ENCODE results near the gene MCRS1. TPM values are rescaled to one million over a fixed set of nuclear protein-coding genes. Genes with fewer than 3 reads are reported as not detected.
A peak's percentile ranks its signal among the peaks of the same experiment; 100 is the strongest.

The MCRS1 gene
- total and polyA plus RNA-seq, 5 donors, result 72.3 to 115 (median 83.9) TPM

GRCh38 chr12:49564686-49565405 is 3.1 kb downstream of the MCRS1 start:
- Histone ChIP-seq H3K9me3 (ENCODE audit: control insufficient read depth, low read length) (no peaks in the 10 kb centered on the region), H3K27me3 (ENCODE audit: control insufficient read depth, insufficient read depth) (no peaks in the 10 kb centered on the region), H3K27ac (ENCODE audit: low read length) (peak overlapping the region; percentile 83), H3K4me3 (ENCODE audit: low read length) (no peak overlapping the region), H3K4me1 (ENCODE audit: control insufficient read depth, insufficient read depth, low read length) (peaks cover 8% of the 10 kb centered on the region)
- no peak for DNase-seq
- intact Hi-C loops (cut with DNase I), result no loop called here
- peak; percentile 43 to 68 for ATAC-seq
- WGBS, result 68% methylated on average over 8 of the region's 8 CpGs

- intact Hi-C loops (cut with DNase I), result no loop called here
- Histone ChIP-seq H3K9me3 (ENCODE audit: control insufficient read depth, low read length) (no peaks in the 10 kb centered on the region), H3K4me1 (ENCODE audit: control insufficient read depth, insufficient read depth, low read length) (peaks cover 8% of the 10 kb centered on the region), H3K4me3 (ENCODE audit: low read length) (no peak overlapping the region), H3K27me3 (ENCODE audit: control insufficient read depth, insufficient read depth) (no peaks in the 10 kb centered on the region), H3K27ac (ENCODE audit: low read length) (peak overlapping the region; percentile 53)
- ATAC-seq (no peak), DNase-seq (peak in 1 of 3 donors; percentile 27)
- WGBS, result 93% methylated on average over 14 of the region's 14 CpGs
Observed at GRCh38 chr12:49563951-49564685, 3.8 kb downstream of the MCRS1 start.

GRCh38 chr12:49562831-49563230 is 5.1 kb downstream of the MCRS1 start:
- DNase-seq (peak in 2 of 3 donors; percentile 28 to 30), ATAC-seq (no peak)
- Histone ChIP-seq H3K4me3 (ENCODE audit: low read length) (no peak overlapping the region), H3K9me3 (ENCODE audit: control insufficient read depth, low read length) (no peaks in the 10 kb centered on the region), H3K27ac (ENCODE audit: low read length) (no peak overlapping the region), H3K27me3 (ENCODE audit: control insufficient read depth, insufficient read depth) (no peaks in the 10 kb centered on the region), H3K4me1 (ENCODE audit: control insufficient read depth, insufficient read depth, low read length) (peaks cover 8% of the 10 kb centered on the region)
- WGBS, result 94% methylated on average over 6 of the region's 6 CpGs
- intact Hi-C loops (cut with DNase I), result no loop called here

GRCh38 chr12:49562233-49562632 is 5.7 kb downstream of the MCRS1 start:
- ATAC-seq, result no peak
- intact Hi-C loops (cut with DNase I), result no loop called here
- Histone ChIP-seq H3K4me3 (ENCODE audit: low read length) (no peak overlapping the region), H3K27ac (ENCODE audit: low read length) (no peak overlapping the region), H3K4me1 (ENCODE audit: control insufficient read depth, insufficient read depth, low read length) (peaks cover 8% of the 10 kb centered on the region), H3K9me3 (ENCODE audit: control insufficient read depth, low read length) (no peaks in the 10 kb centered on the region), H3K27me3 (ENCODE audit: control insufficient read depth, insufficient read depth) (no peaks in the 10 kb centered on the region)
- DNase-seq, result no peak
- 79% methylated on average over 6 of the region's 6 CpGs for WGBS

- H3K27me3 ChIP-seq (ENCODE audit: control insufficient read depth, insufficient read depth), result no peaks in the 10 kb centered on the region
- no peak overlapping the region for H3K4me3 ChIP-seq (ENCODE audit: low read length)
- intact Hi-C loops (cut with DNase I), result no loop called here
- ATAC-seq (no peak), DNase-seq (no peak)
- 76% methylated on average over 7 of the region's 7 CpGs for WGBS
- no peaks in the 10 kb centered on the region for H3K4me1 ChIP-seq (ENCODE audit: control insufficient read depth, insufficient read depth, low read length)
- H3K27ac ChIP-seq (ENCODE audit: low read length), result no peak overlapping the region
- no peaks in the 10 kb centered on the region for H3K9me3 ChIP-seq (ENCODE audit: control insufficient read depth, low read length)
Observed at GRCh38 chr12:49560695-49561094, 7.2 kb downstream of the MCRS1 start.

GRCh38 chr12:49559011-49559675 is 8.8 kb downstream of the MCRS1 start:
- H3K27me3 ChIP-seq (ENCODE audit: control insufficient read depth, insufficient read depth), result no peaks in the 10 kb centered on the region
- H3K27ac ChIP-seq (ENCODE audit: low read length), result no peak overlapping the region
- no peak overlapping the region for H3K4me3 ChIP-seq (ENCODE audit: low read length)
- intact Hi-C loops (cut with DNase I), result no loop called here
- H3K4me1 ChIP-seq (ENCODE audit: control insufficient read depth, insufficient read depth, low read length), result no peaks in the 10 kb centered on the region
- peak in 1 of 3 donors; percentile 35 for DNase-seq
- ATAC-seq, result no peak
- no peaks in the 10 kb centered on the region for H3K9me3 ChIP-seq (ENCODE audit: control insufficient read depth, low read length)
- 94% methylated on average over 17 of the region's 17 CpGs for WGBS

- no peak for ATAC-seq
- H3K27ac ChIP-seq (ENCODE audit: low read length), result no peak overlapping the region
- H3K9me3 ChIP-seq (ENCODE audit: control insufficient read depth, low read length), result no peaks in the 10 kb centered on the region
- WGBS, result 85% methylated on average over 13 of the region's 13 CpGs
- no peaks in the 10 kb centered on the region for H3K27me3 ChIP-seq (ENCODE audit: control insufficient read depth, insufficient read depth)
- no peak overlapping the region for H3K4me3 ChIP-seq (ENCODE audit: low read length)
- intact Hi-C loops (cut with DNase I), result no loop called here
- peak in 1 of 3 donors; percentile 48 for DNase-seq
- no peaks in the 10 kb centered on the region for H3K4me1 ChIP-seq (ENCODE audit: control insufficient read depth, insufficient read depth, low read length)
Observed at GRCh38 chr12:49558526-49558925, 9.4 kb downstream of the MCRS1 start.

- DNase-seq (peak in 1 of 3 donors; percentile 42), ATAC-seq (no peak)
- 73% methylated on average over 7 of the region's 7 CpGs for WGBS
- Histone ChIP-seq H3K4me1 (ENCODE audit: control insufficient read depth, insufficient read depth, low read length) (no peaks in the 10 kb centered on the region), H3K9me3 (ENCODE audit: control insufficient read depth, low read length) (no peaks in the 10 kb centered on the region), H3K27me3 (ENCODE audit: control insufficient read depth, insufficient read depth) (no peaks in the 10 kb centered on the region), H3K4me3 (ENCODE audit: low read length) (no peak overlapping the region), H3K27ac (ENCODE audit: low read length) (no peak overlapping the region)
- intact Hi-C loops (cut with DNase I), result no loop called here
Observed at GRCh38 chr12:49557917-49558215, 10.1 kb downstream of the MCRS1 start.

GRCh38 chr12:49557187-49557916 is 10.6 kb downstream of the MCRS1 start:
- peak in 1 of 3 donors; percentile 18 for DNase-seq
- Histone ChIP-seq H3K27ac (ENCODE audit: low read length) (no peak overlapping the region), H3K4me1 (ENCODE audit: control insufficient read depth, insufficient read depth, low read length) (no peaks in the 10 kb centered on the region), H3K4me3 (ENCODE audit: low read length) (no peak overlapping the region), H3K9me3 (ENCODE audit: control insufficient read depth, low read length) (no peaks in the 10 kb centered on the region), H3K27me3 (ENCODE audit: control insufficient read depth, insufficient read depth) (no peaks in the 10 kb centered on the region)
- intact Hi-C loops (cut with DNase I), result no loop called here
- ATAC-seq, result peak in 1 of 2 donors; percentile 10
- WGBS, result 85% methylated on average over 18 of the region's 18 CpGs

- DNase-seq (no peak), ATAC-seq (no peak)
- Histone ChIP-seq H3K4me3 (ENCODE audit: low read length) (no peak overlapping the region), H3K4me1 (ENCODE audit: control insufficient read depth, insufficient read depth, low read length) (no peaks in the 10 kb centered on the region), H3K27me3 (ENCODE audit: control insufficient read depth, insufficient read depth) (no peaks in the 10 kb centered on the region), H3K27ac (ENCODE audit: low read length) (no peak overlapping the region), H3K9me3 (ENCODE audit: control insufficient read depth, low read length) (no peaks in the 10 kb centered on the region)
- intact Hi-C loops (cut with DNase I), result no loop called here
- WGBS, result 72% methylated on average over 12 of the region's 12 CpGs
Observed at GRCh38 chr12:49556391-49557186, 11.4 kb downstream of the MCRS1 start.

Data from right cardiac atrium (tissue), 5 donors.